ENCODE measurements around the gene DGUOK.

Gene DGUOK

DNA sequence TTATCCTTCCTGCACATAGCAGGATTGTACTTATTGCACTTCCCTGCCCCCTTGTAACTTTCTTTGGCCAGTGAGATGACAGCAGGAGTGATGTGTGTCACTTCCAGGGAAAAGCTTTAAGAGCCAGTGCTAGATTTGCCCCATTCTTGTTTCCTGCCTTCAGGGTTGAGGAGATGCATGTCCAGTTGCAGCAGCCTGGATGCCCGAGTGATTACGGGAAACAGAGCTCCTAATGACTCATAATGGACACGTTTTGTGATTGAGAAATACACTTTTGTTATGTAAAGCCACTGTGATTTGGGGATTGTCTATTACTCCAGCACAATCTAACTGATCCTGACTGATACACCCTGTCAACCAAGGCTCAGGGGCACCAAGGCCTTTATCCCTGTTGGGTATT is 53.0 kb downstream of the DGUOK start:
- no peak for DNase-seq (ENCODE audit: low spot score)

- no peak for DNase-seq (ENCODE audit: low spot score)
These were observed 53.9 kb downstream of the DGUOK start for GRCh38 chr2:73980566-73980965.

GRCh38 chr2:73981081-73982001 is 54.7 kb downstream of the DGUOK start:
- DNase-seq (ENCODE audit: low spot score) = peak; percentile 46

DNA sequence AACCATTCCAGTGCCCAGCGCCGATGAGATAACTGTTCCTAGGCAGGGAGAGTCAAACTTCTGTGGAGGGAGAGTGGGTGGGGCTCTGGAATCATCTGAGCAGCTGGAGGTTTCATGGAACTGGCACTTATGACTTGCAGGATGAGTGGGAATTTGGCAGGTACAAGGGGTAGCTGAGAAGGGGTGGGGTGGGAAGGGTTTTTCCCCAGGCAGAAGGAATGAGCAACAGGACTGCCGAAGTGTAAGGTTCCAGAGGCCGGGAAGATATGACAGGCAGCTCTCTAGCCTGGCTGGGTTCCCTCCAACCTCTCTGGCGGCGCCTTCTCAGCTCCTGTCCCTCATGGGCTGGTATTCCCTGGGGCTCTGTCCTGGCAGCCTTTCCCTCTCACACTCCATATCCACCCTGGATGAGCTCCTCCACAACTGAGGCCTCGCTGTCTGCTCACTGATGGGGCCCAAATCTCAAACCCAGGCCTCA is 55.5 kb downstream of the DGUOK start:
- no peak for DNase-seq (ENCODE audit: low spot score)

DNA sequence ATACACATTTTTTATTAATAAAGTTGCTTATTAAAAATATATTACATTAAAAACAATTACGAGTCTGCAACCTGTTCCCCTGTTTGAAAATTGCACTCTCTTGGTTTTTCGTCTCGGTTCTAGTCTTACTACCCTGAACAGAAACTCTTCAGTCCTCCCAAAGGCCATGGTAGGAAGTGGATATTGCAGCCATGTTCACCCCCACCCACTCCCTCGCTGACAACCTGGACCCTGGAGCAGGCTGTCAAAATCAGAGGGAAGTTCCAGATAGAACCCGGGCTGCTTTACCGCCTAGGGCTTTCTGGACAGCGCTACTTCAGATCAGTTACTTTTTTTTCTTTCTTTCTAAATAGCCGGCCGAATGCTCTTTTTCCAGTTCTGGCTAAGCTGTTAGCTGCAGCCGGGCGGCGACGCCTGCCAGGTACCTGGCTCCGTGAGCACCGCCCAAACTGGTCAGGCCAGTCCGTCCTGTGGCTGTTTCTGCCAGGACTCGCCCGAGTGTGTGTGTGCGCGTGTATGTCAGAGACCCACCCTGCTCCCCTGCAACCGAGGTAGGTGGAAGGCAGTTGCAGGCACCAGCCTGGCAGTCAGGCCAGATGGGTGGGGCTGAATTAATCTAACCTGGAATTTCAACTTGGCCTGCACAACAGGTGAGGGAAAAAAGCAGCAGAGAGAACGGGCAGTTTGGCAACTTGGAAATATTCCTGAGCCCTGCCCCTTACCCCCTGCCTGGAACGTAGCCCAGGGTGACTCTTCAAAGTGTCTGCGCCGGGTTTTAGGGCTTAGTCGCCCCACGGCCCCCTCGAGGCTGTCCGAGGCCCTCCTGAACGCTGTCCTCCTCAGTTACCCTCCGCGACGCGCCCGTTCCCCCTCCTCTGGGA is 56.9 kb downstream of the DGUOK start:
- no peak for DNase-seq (ENCODE audit: low spot score)

DNA sequence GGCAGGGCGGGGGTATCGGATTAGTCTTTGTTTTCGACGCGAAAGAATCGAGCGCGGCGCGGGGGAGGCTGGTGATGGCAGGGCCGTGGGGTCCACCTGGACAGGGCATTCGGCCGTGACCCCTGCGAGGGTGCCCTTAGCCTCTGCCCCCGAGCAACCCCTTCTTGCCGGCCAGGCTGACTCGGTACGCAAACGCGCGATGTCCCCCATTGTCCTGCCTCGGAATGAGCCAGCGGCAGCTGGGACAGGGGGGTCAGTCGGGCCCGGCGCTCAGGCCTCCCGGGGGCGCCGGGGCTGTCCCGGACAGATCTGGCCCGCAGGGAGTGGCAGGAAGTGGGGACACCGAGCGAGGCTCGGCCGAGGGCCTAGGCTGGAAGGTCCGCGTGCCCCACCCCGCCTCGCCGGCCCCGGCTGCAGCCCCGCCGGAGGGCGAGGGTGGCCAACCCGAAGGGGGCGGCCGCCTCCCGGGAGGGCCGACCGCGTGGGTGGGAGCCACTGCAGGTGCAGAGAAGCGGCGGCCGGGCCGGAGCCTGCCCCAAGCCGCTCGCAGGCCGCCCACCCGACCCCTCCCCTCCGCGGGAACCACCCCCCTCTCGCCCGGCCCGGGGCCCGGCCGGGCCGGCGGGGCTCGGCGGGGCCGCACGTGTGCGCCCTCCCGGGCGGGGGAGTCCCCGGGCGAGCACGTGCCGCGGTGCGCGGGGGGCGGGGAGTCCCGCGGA is 57.7 kb downstream of the DGUOK start, which contains the start of gene TET3:
Gene TET3 (plus strand): TSS at position 708 of the 719 bp plus-strand sequence. CDS start 1,494 bp downstream, outside the sequence.
- DNase-seq (ENCODE audit: low spot score) = no peak

DNA sequence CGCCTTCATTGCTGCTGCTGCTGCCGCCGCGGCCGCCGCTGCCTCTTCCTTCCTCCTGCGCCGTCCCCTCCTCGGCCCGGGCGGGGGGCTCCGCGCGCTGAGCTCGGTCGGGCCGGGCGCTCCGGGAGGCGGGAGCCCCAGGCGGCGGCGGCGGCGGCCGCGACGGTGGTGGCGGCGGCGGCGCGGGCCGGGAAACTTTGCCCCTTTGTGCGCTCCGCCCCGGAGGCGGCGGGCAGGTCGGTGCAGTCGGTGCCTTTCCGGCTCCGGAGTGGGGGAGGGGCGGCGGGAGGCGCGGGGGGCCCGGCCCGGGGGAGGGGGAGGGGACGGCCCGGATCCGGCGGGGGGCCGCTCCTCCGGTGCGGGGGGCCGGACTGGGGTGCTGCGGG is 58.2 kb downstream of the DGUOK start:
- DNase-seq (ENCODE audit: low spot score) = no peak

DNA sequence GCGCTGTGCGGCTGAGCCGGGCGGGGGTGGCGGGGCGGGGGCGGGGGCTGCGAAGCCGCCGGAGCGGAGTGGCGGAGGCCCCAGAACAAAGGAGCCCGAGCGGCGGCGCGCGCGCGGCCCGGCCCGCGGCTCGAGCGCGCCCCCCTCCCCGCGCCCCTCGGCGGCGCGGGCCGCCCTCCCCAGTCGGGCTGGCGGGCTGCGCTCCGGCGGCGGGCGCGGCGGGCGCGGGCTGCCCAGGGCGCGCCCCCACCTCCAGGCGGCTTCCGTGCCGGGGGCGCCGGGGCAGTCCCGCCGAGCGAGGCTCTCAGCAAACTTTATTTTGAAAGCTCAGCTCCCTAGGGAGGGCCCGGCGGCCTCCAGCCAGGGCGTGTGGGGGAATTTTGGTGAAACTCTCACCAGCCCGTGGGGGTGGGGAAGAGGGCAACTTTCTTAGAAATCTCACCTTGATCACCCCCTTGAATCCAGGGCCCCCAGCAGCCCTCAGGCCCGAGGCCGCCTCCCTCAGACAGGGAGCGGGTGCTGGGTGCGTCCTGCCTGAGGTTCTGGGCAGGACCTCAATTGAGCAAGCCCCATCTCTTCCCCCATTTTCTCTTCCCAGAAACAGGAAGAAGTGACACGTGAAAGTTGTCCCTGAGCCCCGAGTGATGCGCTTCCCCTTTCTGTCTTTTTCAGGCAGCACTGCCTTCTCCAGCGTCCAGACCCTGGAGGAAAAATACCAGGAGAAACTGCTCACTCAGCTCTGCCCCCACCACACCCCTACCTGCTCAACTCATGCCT is 58.8 kb downstream of the DGUOK start:
- DNase-seq (ENCODE audit: low spot score) = no peak

DNA sequence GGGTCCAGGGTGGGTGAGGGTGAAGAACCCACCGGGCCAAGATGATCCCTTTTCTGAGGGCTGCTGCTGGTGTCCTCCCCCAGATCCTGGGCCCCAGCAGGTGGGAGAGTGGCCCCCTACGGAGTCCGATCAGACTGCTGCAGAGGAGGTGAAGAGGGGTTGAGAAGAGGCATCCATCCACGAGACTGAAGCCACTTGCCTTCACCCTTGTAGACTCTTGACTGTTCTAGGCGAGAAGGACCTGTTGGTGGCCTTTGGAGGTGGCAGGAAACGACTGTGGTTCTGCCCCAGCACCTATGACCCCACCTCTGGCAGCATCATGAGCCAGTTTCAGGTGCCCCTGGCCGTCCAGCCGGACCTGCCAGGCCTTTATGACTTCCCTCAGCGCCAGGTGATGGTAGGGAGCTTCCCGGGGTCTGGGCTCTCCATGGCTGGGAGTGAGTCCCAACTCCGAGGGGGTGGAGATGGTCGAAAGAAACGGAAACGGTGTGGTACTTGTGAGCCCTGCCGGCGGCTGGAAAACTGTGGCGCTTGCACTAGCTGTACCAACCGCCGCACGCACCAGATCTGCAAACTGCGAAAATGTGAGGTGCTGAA is 59.5 kb downstream of the DGUOK start:
- DNase-seq (ENCODE audit: low spot score) = no peak

GRCh38 chr2:73987109-73987947 is 60.6 kb downstream of the DGUOK start:
- DNase-seq (ENCODE audit: low spot score) = no peak

- DNase-seq (ENCODE audit: low spot score) = no peak
These were observed 61.4 kb downstream of the DGUOK start for GRCh38 chr2:73987948-73988700.

GRCh38 chr2:73989972-73990371 is 63.3 kb downstream of the DGUOK start:
- DNase-seq (ENCODE audit: low spot score) = no peak

- no peak for DNase-seq (ENCODE audit: low spot score)
These were observed 63.9 kb downstream of the DGUOK start for GRCh38 chr2:73990531-73990930.

GRCh38 chr2:73992036-73992435 is 65.4 kb downstream of the DGUOK start:
- no peak for DNase-seq (ENCODE audit: low spot score)

- no peak for DNase-seq (ENCODE audit: low spot score)
These were observed 66.7 kb downstream of the DGUOK start for GRCh38 chr2:73993376-73993775.

DNA sequence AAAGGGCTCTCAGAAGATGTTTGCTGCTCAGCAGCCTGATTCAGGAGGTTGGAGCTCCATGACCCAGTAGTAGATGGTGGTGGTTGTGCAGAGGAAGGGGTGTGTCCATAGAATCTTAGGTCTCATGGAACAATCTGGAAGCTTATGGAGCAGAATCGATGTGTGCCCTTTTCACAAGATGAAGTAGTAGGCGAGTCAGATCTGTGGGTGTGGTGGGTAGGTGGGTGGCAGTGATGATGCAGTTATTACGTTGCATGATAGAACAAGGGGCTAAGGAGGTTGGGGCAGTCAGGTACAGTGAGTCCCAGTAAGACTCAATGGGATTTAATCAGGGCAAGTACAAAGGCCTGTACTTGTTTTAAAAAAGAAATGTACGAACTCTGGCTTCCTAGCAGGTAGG is 67.1 kb downstream of the DGUOK start:
- DNase-seq (ENCODE audit: low spot score) = no peak

GRCh38 chr2:73994178-73994831 is 67.6 kb downstream of the DGUOK start:
- no peak for DNase-seq (ENCODE audit: low spot score)

DNA sequence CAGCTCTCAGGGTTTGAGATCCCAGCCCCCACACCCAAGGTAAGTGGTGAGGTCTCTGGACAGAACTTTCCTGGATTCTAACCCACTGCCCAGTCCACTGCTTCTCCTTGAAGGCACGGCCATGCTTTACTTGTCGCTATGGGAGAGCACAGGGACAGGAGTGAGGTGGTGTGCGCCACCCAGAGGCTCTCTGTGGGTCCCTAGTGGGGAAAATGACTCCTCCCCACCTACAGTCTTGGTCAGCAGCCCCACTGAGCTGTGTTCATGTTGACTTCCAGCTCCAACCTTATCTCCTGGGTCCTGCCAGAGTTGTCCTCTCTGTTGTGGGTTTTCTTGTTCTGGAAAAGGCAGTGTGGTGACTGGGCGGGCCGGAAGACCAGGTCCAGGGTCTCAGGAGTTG is 69.1 kb downstream of the DGUOK start:
- DNase-seq (ENCODE audit: low spot score) = no peak
